Breast epithelium (tissue), 3 donors: ENCODE data around the gene CSN1S1.

ENCODE experiments used
- CTCF ChIP-seq, 3 donors: fragments of 450-650 bp; IDR thresholded peaks; one replicate each; pipeline ENCODE4 v1.5.1; 2016 to 2017; ENCODE audit warnings: antibody characterized with exemption in 3 of 3, mild to moderate bottlenecking in 3 of 3, moderate library complexity in 3 of 3
- POLR2A ChIP-seq: fragments of 450-650 bp; IDR thresholded peaks from one replicate; pipeline ENCODE4 v1.6.1; 2016; ENCODE audit warnings: antibody characterized with exemption, mild to moderate bottlenecking, moderate library complexity
- POLR2AphosphoS5 ChIP-seq, 3 donors: sonication (generic); formaldehyde crosslinking; IDR thresholded peaks; one replicate each; pipeline ENCODE4 v1.6.1; 2017; ENCODE audit warnings: antibody characterized with exemption in 3 of 3

DNA sequence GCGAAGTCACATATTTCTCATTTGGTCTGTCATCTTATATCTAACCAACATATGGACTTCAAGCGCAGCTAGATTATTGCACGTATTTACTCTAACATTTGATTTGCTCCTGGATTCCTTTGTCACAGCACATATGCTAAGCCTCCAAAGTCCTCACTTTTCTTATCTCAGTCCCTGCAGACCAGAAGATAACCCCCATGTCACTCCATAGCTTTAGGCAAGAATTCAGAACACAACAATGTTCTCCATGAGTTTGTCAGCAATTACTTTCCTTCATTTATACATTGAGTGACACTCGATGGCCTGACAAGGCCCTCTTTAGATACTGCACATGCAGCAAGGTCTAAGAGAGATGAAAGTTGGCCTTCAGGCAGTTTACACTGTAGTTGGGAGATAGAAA is 60.1 kb downstream of the CSN1S1 start:
- TF ChIP-seq CTCF (IDR thresholded peaks at IDR 0.05) (no peak), POLR2A (no peak), POLR2AphosphoS5 (IDR thresholded peaks at IDR 0.05) (no peak)
